Retinal pigment epithelial cell (primary cell): ENCODE results near the gene SART1.
A peak's percentile ranks its signal among the peaks of the same experiment; 100 is the strongest.
"Not testable (repeated sequence)": the region's sequence is repeated elsewhere in the genome, so short reads cannot be mapped to it uniquely, and the experiment has no call there.

Experiments used
- DNase-seq: peaks from one replicate; pipeline ENCODE4 v3.0.0-alpha.2; 2010; ENCODE audit warnings: low read depth
- H3K4me3 ChIP-seq: 2 replicates; pipeline ENCODE4 v1.5.1; 2011; ENCODE audit warnings: mild to moderate bottlenecking, low read length, control low read depth, moderate library complexity
- TF ChIP-seq, protein P1 (sequence below): conservative IDR thresholded peaks from 2 replicates; pipeline ENCODE4 v1.5.1; 2011; ENCODE audit warnings: low read depth, low read length, control low read depth, inconsistent platforms

Gene SART1

DNA sequence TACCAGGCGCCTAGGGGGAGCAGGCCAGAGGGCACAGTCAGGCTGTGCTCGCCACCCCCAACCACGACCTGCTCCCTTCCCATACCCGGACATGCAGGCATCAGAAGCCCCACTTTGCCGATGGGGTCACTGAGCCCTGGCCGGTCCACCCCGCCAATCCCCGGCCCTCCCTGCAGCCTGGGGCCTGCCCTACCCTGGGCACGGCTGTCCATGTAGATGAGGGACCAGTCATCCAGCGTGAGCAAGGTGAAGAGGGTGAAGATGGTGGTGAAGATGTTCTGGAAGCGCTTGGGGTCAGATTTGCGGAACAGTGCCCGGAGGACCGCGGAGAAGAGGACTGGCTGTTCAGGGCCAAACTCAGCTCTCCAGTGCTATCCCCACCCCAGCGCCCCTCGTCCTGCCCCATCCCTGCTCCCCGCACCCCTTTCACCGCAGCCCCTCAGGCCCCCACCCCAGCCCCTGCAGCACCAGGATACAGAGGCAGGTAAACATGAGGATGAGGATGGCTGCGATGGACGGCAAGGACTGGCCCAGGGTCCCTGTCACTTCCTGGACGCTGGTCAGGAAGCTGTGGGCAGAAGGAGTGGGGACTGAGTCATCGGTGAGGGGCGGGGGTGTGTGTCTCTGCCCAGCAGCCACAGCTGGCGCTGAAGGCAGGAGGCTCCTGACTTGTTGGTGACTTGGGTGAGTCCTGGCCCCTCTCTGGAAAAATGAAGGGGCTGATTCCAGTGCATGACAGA, 59.3 kb downstream of the SART1 start:
- H3K4me3 ChIP-seq, result no peak overlapping the region
- TF ChIP-seq, protein P1, sequence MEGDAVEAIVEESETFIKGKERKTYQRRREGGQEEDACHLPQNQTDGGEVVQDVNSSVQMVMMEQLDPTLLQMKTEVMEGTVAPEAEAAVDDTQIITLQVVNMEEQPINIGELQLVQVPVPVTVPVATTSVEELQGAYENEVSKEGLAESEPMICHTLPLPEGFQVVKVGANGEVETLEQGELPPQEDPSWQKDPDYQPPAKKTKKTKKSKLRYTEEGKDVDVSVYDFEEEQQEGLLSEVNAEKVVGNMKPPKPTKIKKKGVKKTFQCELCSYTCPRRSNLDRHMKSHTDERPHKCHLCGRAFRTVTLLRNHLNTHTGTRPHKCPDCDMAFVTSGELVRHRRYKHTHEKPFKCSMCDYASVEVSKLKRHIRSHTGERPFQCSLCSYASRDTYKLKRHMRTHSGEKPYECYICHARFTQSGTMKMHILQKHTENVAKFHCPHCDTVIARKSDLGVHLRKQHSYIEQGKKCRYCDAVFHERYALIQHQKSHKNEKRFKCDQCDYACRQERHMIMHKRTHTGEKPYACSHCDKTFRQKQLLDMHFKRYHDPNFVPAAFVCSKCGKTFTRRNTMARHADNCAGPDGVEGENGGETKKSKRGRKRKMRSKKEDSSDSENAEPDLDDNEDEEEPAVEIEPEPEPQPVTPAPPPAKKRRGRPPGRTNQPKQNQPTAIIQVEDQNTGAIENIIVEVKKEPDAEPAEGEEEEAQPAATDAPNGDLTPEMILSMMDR, result no peak
- DNase-seq, result no peak

- TF ChIP-seq, protein P1, result peak; percentile 91
- no peak overlapping the region for H3K4me3 ChIP-seq
- no peak for DNase-seq
These were observed 61.1 kb downstream of the SART1 start for GRCh38 chr11:66022401-66023185.

GRCh38 chr11:66023186-66023440, 61.6 kb downstream of the SART1 start:
- DNase-seq, H3K4me3 ChIP-seq: not testable (repeated sequence)

GRCh38 chr11:66026017-66026529, 64.5 kb downstream of the SART1 start, which contains the start of gene CATSPER1:
CATSPER1 (minus strand) TSS chr11:66026479; CDS start chr11:66026379, 100 bp downstream.
- H3K4me3 ChIP-seq, result no peak within 1 kb of the TSS
- TF ChIP-seq, protein P1, result no peak

More at GRCh38 chr11:66026017-66026529, 64.5 kb downstream of the SART1 start, which contains the start of gene CATSPER1:
- no peak for DNase-seq
